22Rv1 (cell line): ENCODE results near the gene FANCI.

Experiments used
- CTCF ChIP-seq: fragments of 450-650 bp; IDR thresholded peaks from 2 replicates; pipeline ENCODE4 v1.5.1; 2017; ENCODE audit warnings: mild to moderate bottlenecking
- ZFX ChIP-seq: fragments of 450-650 bp; IDR thresholded peaks from 2 replicates; pipeline ENCODE4 v1.6.1; 2017; ENCODE audit warnings: antibody characterized with exemption, borderline replicate concordance

DNA sequence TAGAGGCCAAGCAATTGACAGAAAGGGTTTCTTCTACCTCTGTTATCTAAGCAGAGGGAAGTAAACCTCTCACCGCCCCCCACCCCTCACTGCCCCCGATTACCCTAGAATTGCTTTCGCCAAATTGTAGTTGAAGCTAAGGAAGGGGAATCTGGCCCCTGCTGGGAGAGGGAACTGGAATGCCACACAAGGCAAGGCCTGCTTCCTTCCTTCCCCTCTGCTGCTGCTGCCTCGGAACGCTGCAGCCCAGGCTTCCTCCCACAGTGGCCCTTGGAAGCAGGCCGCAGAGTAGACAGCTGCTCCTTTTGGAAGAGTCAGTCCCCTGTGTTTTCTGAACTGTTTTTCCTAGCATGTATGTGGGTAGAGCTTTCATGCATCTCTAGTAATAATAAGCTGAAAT lies 44.0 kb upstream of the FANCI start:
- TF ChIP-seq CTCF: no peak
- TF ChIP-seq ZFX: no peak
